Left renal cortex interstitium (tissue), 4 donors: ENCODE data around the gene SLC15A2. TPM values are rescaled to one million over a fixed set of nuclear protein-coding genes. Genes with fewer than 3 reads are reported as not detected.
"Not testable (repeated sequence)": the region's sequence is repeated elsewhere in the genome, so short reads cannot be mapped to it uniquely, and the experiment has no call there.

Source experiments
- DNase-seq, 4 donors: peaks; one replicate each; pipeline ENCODE4 v3.0.0-alpha.2; 2013; ENCODE audit warnings: low read depth in 4 of 4, low spot score in 2 of 4, missing footprints in 1 of 4
- polyA plus RNA-seq, 4 donors: library from polyadenylated mRNA; unstranded; fragments of 120-200 nt; gene quantifications; one replicate each; pipeline ENCODE4 v1.2.1, GENCODE V29; 2013; ENCODE audit not compliant: insufficient read length in 4 of 4

The SLC15A2 gene
- 10 to 100 TPM in 3 of 4 donors, 1 to 10 TPM in 1; 7.3 to 16.6 (median 14.4) TPM for polyA plus RNA-seq

- DNase-seq = no peak
Measured at GRCh38 chr3:121894301-121894990, at the start of gene SLC15A2. Gene SLC15A2 (plus strand): TSS chr3:121894401. CDS start chr3:121894477, 76 bp downstream.

- DNase-seq = no peak
Measured at GRCh38 chr3:121844892-121845291, 49.3 kb upstream of the SLC15A2 start.

- no peak for DNase-seq
Measured at GRCh38 chr3:121852256-121852655, 41.9 kb upstream of the SLC15A2 start.

GRCh38 chr3:121855555-121855954 is 38.6 kb upstream of the SLC15A2 start:
- no peak for DNase-seq

GRCh38 chr3:121857778-121858177 is 36.4 kb upstream of the SLC15A2 start:
- not testable (repeated sequence) for DNase-seq

- not testable (repeated sequence) for DNase-seq
Measured at GRCh38 chr3:121863247-121863646, 31.0 kb upstream of the SLC15A2 start.

- DNase-seq = no peak
Measured at GRCh38 chr3:121863801-121864200, 30.4 kb upstream of the SLC15A2 start.

- no peak for DNase-seq
Measured at GRCh38 chr3:121869736-121870135, 24.5 kb upstream of the SLC15A2 start.

GRCh38 chr3:121870717-121871116 is 23.5 kb upstream of the SLC15A2 start:
- no peak for DNase-seq

GRCh38 chr3:121871430-121871829 is 22.8 kb upstream of the SLC15A2 start:
- DNase-seq = no peak

- DNase-seq = no peak
Measured at GRCh38 chr3:121878411-121878810, 15.8 kb upstream of the SLC15A2 start.

GRCh38 chr3:121883507-121883906 is 10.7 kb upstream of the SLC15A2 start:
- no peak for DNase-seq

- DNase-seq = no peak
Measured at GRCh38 chr3:121885386-121885785, 8.8 kb upstream of the SLC15A2 start.

GRCh38 chr3:121895121-121895520 is 920 bp downstream of the SLC15A2 start:
- DNase-seq = no peak

GRCh38 chr3:121895736-121896135 is 1.5 kb downstream of the SLC15A2 start:
- no peak for DNase-seq

- DNase-seq = no peak
Measured at GRCh38 chr3:121896823-121897222, 2.6 kb downstream of the SLC15A2 start.

GRCh38 chr3:121897296-121897695 is 3.1 kb downstream of the SLC15A2 start:
- DNase-seq = no peak

- DNase-seq = no peak
Measured at GRCh38 chr3:121913305-121913990, 19.2 kb downstream of the SLC15A2 start.

GRCh38 chr3:121914081-121914998 is 20.1 kb downstream of the SLC15A2 start:
- DNase-seq = no peak

GRCh38 chr3:121916189-121916588 is 22.0 kb downstream of the SLC15A2 start:
- DNase-seq = no peak
